Measurements from ENCODE around the gene ARHGDIG.

The ARHGDIG gene

DNA sequence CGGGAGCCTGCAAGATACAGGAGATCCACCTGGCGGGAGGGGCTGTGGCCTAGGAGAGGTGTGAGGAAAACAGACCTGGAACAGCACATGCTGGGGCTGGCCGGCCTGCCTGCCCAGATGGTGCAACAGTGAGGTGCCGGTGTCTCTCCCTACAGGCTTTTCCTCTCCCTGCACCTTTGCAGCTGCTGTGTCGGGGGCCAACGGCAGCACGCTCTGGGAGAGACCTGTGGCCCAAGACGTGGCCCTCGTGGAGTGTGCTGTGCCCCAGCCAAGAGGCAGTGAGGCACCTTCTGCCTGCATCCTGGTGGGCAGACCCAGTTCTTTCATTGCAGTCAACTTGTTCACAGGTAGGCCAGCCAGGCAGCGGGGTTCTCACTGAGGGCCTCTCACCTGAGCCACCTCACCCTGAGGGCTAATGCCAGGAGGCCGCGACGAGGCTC lies 20.6 kb upstream of the ARHGDIG start:
- H2BK5ac ChIP-seq (ENCODE audit: low read length), result no peak overlapping the region
- peaks cover 43 to 76% of the 10 kb centered on the region in 2 donors for H3K36me3 ChIP-seq (replicated peaks in 1 of 2; ENCODE audit: control insufficient read depth in 2 of 2, insufficient read depth in 2 of 2, low read length in 2 of 2)
- no peak overlapping the region for H2BK12ac ChIP-seq (ENCODE audit: low read length)
- H3K14ac ChIP-seq (ENCODE audit: low read length), result no peak overlapping the region
- peaks cover 6% of the 10 kb centered on the region for H3K79me1 ChIP-seq (ENCODE audit: low read depth, low read length)
- H2AFZ ChIP-seq (ENCODE audit: low read length), result no peak overlapping the region
- no CpG with 5 or more reads among the region's 13 CpGs for WGBS, 2 donors (ENCODE audit: extremely low coverage in 2 of 2, insufficient read length in 2 of 2, insufficient replicate concordance in 1 of 2)
- H3K4ac ChIP-seq (ENCODE audit: low read length), result no peak overlapping the region
- H3K4me3 ChIP-seq (ENCODE audit: low read length in 2 of 2), result no peak overlapping the region
- no peak overlapping the region for H3K23ac ChIP-seq (ENCODE audit: low read depth, low read length, poor library complexity)
- no peak overlapping the region for H2BK15ac ChIP-seq (ENCODE audit: low read length)
- no peak overlapping the region for H4K91ac ChIP-seq (ENCODE audit: low read depth, low read length, poor library complexity)
- H2BK120ac ChIP-seq (ENCODE audit: low read depth, low read length), result no peak overlapping the region
- no peak overlapping the region for H3K27ac ChIP-seq (replicated peaks; ENCODE audit: low read length)
- no peaks in the 10 kb centered on the region for H3K9me3 ChIP-seq (replicated peaks in 1 of 2; ENCODE audit: control insufficient read depth in 2 of 2, insufficient read depth in 1 of 2, low read depth in 1 of 2, low read length in 2 of 2)
- H3K18ac ChIP-seq (ENCODE audit: low read length), result no peak overlapping the region
- H3K9ac ChIP-seq (ENCODE audit: low read depth, low read length, poor library complexity), result no peak overlapping the region
- DNase-seq (ENCODE audit: low spot score), result no peak
- H4K8ac ChIP-seq (ENCODE audit: low read depth, low read length), result no peak overlapping the region
- no peaks in the 10 kb centered on the region for H3K4me1 ChIP-seq (ENCODE audit: control insufficient read depth in 2 of 2, insufficient read depth in 1 of 2, low read depth in 1 of 2, low read length in 2 of 2)
- H3K27me3 ChIP-seq (ENCODE audit: control insufficient read depth in 3 of 3, insufficient read depth in 3 of 3, low read depth in 1 of 3, low read length in 3 of 3), result no peaks in the 10 kb centered on the region
- H2AK5ac ChIP-seq (ENCODE audit: low read depth, low read length), result no peak overlapping the region
- no peak overlapping the region for H3K4me2 ChIP-seq (ENCODE audit: insufficient read depth, low read length, poor library complexity, severe bottlenecking)

DNA sequence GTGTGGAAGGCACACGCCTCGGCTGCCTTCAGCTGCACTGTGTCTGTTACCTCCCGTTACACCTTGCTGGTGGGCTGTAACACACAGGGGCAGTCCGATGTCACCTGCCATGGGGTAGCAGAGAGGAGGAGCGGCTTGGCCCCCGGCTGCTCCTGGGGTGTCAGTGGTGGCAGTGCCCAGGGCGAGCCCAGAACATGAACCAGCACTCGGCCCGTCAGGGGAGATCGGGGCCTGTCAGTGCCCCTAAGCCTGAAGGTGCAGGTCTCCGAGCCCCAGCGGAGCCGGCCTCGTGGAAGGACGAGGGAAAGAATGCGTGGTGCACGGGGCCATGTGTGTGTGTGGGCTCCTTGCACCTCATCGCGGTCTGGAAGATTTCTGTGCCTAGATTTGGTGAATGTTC lies 20.1 kb upstream of the ARHGDIG start:
- no peak overlapping the region for H2AK5ac ChIP-seq (ENCODE audit: low read depth, low read length)
- no peak overlapping the region for H2BK5ac ChIP-seq (ENCODE audit: low read length)
- H2BK120ac ChIP-seq (ENCODE audit: low read depth, low read length), result no peak overlapping the region
- peaks cover 6% of the 10 kb centered on the region for H3K79me1 ChIP-seq (ENCODE audit: low read depth, low read length)
- no CpG with 5 or more reads among the region's 19 CpGs for WGBS, 2 donors (ENCODE audit: extremely low coverage in 2 of 2, insufficient read length in 2 of 2, insufficient replicate concordance in 1 of 2)
- no peak overlapping the region for H3K14ac ChIP-seq (ENCODE audit: low read length)
- H3K4me3 ChIP-seq (ENCODE audit: low read length in 2 of 2), result no peak overlapping the region
- H3K9ac ChIP-seq (ENCODE audit: low read depth, low read length, poor library complexity), result no peak overlapping the region
- H3K9me3 ChIP-seq (replicated peaks in 1 of 2; ENCODE audit: control insufficient read depth in 2 of 2, insufficient read depth in 1 of 2, low read depth in 1 of 2, low read length in 2 of 2), result no peaks in the 10 kb centered on the region
- no peak overlapping the region for H3K4me2 ChIP-seq (ENCODE audit: insufficient read depth, low read length, poor library complexity, severe bottlenecking)
- H3K27ac ChIP-seq (replicated peaks; ENCODE audit: low read length), result no peak overlapping the region
- no peak overlapping the region for H2BK15ac ChIP-seq (ENCODE audit: low read length)
- H4K8ac ChIP-seq (ENCODE audit: low read depth, low read length), result no peak overlapping the region
- DNase-seq (ENCODE audit: low spot score), result no peak
- no peaks in the 10 kb centered on the region for H3K27me3 ChIP-seq (ENCODE audit: control insufficient read depth in 3 of 3, insufficient read depth in 3 of 3, low read depth in 1 of 3, low read length in 3 of 3)
- H3K4me1 ChIP-seq (ENCODE audit: control insufficient read depth in 2 of 2, insufficient read depth in 1 of 2, low read depth in 1 of 2, low read length in 2 of 2), result no peaks in the 10 kb centered on the region
- peak overlapping the region; percentile 1 for H3K23ac ChIP-seq (ENCODE audit: low read depth, low read length, poor library complexity)
- no peak overlapping the region for H3K4ac ChIP-seq (ENCODE audit: low read length)
- H4K91ac ChIP-seq (ENCODE audit: low read depth, low read length, poor library complexity), result no peak overlapping the region
- no peak overlapping the region for H3K18ac ChIP-seq (ENCODE audit: low read length)
- H2BK12ac ChIP-seq (ENCODE audit: low read length), result peak overlapping the region; percentile 58
- H3K36me3 ChIP-seq (replicated peaks in 1 of 2; ENCODE audit: control insufficient read depth in 2 of 2, insufficient read depth in 2 of 2, low read length in 2 of 2), result peaks cover 43 to 76% of the 10 kb centered on the region in 2 donors
- no peak overlapping the region for H2AFZ ChIP-seq (ENCODE audit: low read length)

DNA sequence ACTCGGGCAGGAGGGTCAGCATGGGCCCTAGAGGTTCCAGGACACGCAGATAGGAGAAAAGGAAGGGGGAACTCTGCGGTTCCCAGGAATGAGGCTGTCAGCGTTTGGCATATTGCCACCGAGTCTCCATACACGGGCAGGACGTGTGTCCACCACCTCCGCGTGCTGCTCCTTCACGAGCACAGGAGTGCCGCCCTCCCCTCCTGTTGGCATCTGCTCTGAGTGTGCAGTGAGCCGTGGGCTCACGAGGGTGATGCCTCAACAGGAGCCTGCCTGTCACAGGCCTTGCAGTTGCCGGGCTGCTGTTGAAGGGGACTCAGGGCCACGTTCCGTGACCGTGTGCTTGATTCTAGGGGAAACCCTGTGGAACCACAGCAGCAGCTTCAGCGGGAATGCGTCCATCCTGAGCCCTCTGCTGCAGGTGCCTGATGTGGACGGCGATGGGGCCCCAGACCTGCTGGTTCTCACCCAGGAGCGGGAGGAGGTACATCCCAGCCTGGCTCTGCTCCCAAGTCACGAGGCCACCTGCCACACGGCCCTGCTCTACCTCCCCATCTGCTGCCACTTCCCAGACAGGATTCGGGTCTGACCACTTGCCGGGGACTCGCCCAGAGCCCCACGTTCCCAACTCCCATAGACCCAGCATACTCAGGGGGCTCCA lies 19.2 kb upstream of the ARHGDIG start:
- Histone ChIP-seq H3K9me3 (replicated peaks in 1 of 2; ENCODE audit: control insufficient read depth in 2 of 2, insufficient read depth in 1 of 2, low read depth in 1 of 2, low read length in 2 of 2) (no peaks in the 10 kb centered on the region), H3K36me3 (replicated peaks in 1 of 2; ENCODE audit: control insufficient read depth in 2 of 2, insufficient read depth in 2 of 2, low read length in 2 of 2) (peaks cover 42 to 74% of the 10 kb centered on the region in 2 donors), H3K27ac (replicated peaks; ENCODE audit: low read length) (no peak overlapping the region), H3K4me3 (ENCODE audit: low read length in 2 of 2) (no peak overlapping the region), H2AK5ac (ENCODE audit: low read depth, low read length) (no peak overlapping the region), H2BK120ac (ENCODE audit: low read depth, low read length) (no peak overlapping the region), H3K4me2 (ENCODE audit: insufficient read depth, low read length, poor library complexity, severe bottlenecking) (no peak overlapping the region), H4K8ac (ENCODE audit: low read depth, low read length) (no peak overlapping the region), H3K4ac (ENCODE audit: low read length) (no peak overlapping the region), H3K9ac (ENCODE audit: low read depth, low read length, poor library complexity) (no peak overlapping the region), H2AFZ (ENCODE audit: low read length) (no peak overlapping the region), H3K79me1 (ENCODE audit: low read depth, low read length) (peaks cover 6% of the 10 kb centered on the region), H3K18ac (ENCODE audit: low read length) (no peak overlapping the region), H3K27me3 (ENCODE audit: control insufficient read depth in 3 of 3, insufficient read depth in 3 of 3, low read depth in 1 of 3, low read length in 3 of 3) (no peaks in the 10 kb centered on the region), H2BK12ac (ENCODE audit: low read length) (no peak overlapping the region), H4K91ac (ENCODE audit: low read depth, low read length, poor library complexity) (no peak overlapping the region), H3K23ac (ENCODE audit: low read depth, low read length, poor library complexity) (no peak overlapping the region), H3K4me1 (ENCODE audit: control insufficient read depth in 2 of 2, insufficient read depth in 1 of 2, low read depth in 1 of 2, low read length in 2 of 2) (no peaks in the 10 kb centered on the region), H2BK15ac (ENCODE audit: low read length) (no peak overlapping the region), H3K14ac (ENCODE audit: low read length) (peak overlapping the region; percentile 21), H2BK5ac (ENCODE audit: low read length) (no peak overlapping the region)
- no peak for DNase-seq (ENCODE audit: low spot score)
- WGBS, 2 donors (ENCODE audit: extremely low coverage in 2 of 2, insufficient read length in 2 of 2, insufficient replicate concordance in 1 of 2), result no CpG with 5 or more reads among the region's 28 CpGs

- no peak for DNase-seq (ENCODE audit: low spot score)
- no peak overlapping the region for H3K27ac ChIP-seq (replicated peaks; ENCODE audit: low read length)
- no peak overlapping the region for H2BK12ac ChIP-seq (ENCODE audit: low read length)
- H4K8ac ChIP-seq (ENCODE audit: low read depth, low read length), result no peak overlapping the region
- WGBS, 2 donors (ENCODE audit: extremely low coverage in 2 of 2, insufficient read length in 2 of 2, insufficient replicate concordance in 1 of 2), result no CpG with 5 or more reads among the region's 29 CpGs
- no peaks in the 10 kb centered on the region for H3K27me3 ChIP-seq (ENCODE audit: control insufficient read depth in 3 of 3, insufficient read depth in 3 of 3, low read depth in 1 of 3, low read length in 3 of 3)
- H3K4me2 ChIP-seq (ENCODE audit: insufficient read depth, low read length, poor library complexity, severe bottlenecking), result no peak overlapping the region
- H2AK5ac ChIP-seq (ENCODE audit: low read depth, low read length), result no peak overlapping the region
- peak overlapping the region; percentile 65 for H3K23ac ChIP-seq (ENCODE audit: low read depth, low read length, poor library complexity)
- peak overlapping the region; percentile 44 for H3K9ac ChIP-seq (ENCODE audit: low read depth, low read length, poor library complexity)
- no peak overlapping the region for H2AFZ ChIP-seq (ENCODE audit: low read length)
- peak overlapping the region; percentile 57 for H3K18ac ChIP-seq (ENCODE audit: low read length)
- peak overlapping the region; percentile 21 for H3K14ac ChIP-seq (ENCODE audit: low read length)
- no peak overlapping the region for H3K4ac ChIP-seq (ENCODE audit: low read length)
- H4K91ac ChIP-seq (ENCODE audit: low read depth, low read length, poor library complexity), result no peak overlapping the region
- H3K79me1 ChIP-seq (ENCODE audit: low read depth, low read length), result peaks cover 4% of the 10 kb centered on the region
- no peaks in the 10 kb centered on the region for H3K4me1 ChIP-seq (ENCODE audit: control insufficient read depth in 2 of 2, insufficient read depth in 1 of 2, low read depth in 1 of 2, low read length in 2 of 2)
- no peak overlapping the region for H2BK5ac ChIP-seq (ENCODE audit: low read length)
- H2BK15ac ChIP-seq (ENCODE audit: low read length), result no peak overlapping the region
- H2BK120ac ChIP-seq (ENCODE audit: low read depth, low read length), result no peak overlapping the region
- no peak overlapping the region for H3K4me3 ChIP-seq (ENCODE audit: low read length in 2 of 2)
- H3K9me3 ChIP-seq (replicated peaks in 1 of 2; ENCODE audit: control insufficient read depth in 2 of 2, insufficient read depth in 1 of 2, low read depth in 1 of 2, low read length in 2 of 2), result no peaks in the 10 kb centered on the region
- peaks cover 42 to 72% of the 10 kb centered on the region in 2 donors for H3K36me3 ChIP-seq (replicated peaks in 1 of 2; ENCODE audit: control insufficient read depth in 2 of 2, insufficient read depth in 2 of 2, low read length in 2 of 2)
These were observed 18.2 kb upstream of the ARHGDIG start for GRCh38 chr16:262121-262745.
